HEK293 (cell line): Measurements from ENCODE around the gene KRT38.

Experiments used
- CTCF ChIA-PET: fragments of 350-600 bp; formaldehyde crosslinking; extraction: SDS; loops from one replicate; lab custom pipeline; 2021; ENCODE audit warnings: antibody characterized with exemption; lab: Yijun Ruan, JAX
- POLR2A ChIA-PET: fragments of 300-600 bp; formaldehyde crosslinking; extraction: SDS; loops from one replicate; lab custom pipeline; 2020; ENCODE audit warnings: antibody characterized with exemption, inconsistent platforms; lab: Yijun Ruan, JAX
- H3K27ac ChIP-seq: fragments of 200-500 bp; sonication (Bioruptor generic); 2 replicates; pipeline ENCODE4 v1.5.1; 2014; ENCODE audit warnings: low read depth, low read length, control low read depth, inconsistent platforms; ENCODE audit errors: extremely low read depth
- H3K36me3 ChIP-seq, 2 experiments: fragments of 200-500 bp in 1 of 2; sonication (Bioruptor generic) in 1 of 2; 1 replicate in 1 of 2; 2 replicates in 1 of 2; pipeline ENCODE4 v1.5.1; 2014 to 2017; ENCODE audit warnings: inconsistent platforms in 2 of 2, low read length in 2 of 2; ENCODE audit not compliant: control insufficient read depth in 2 of 2, insufficient read depth in 1 of 2
- H3K4me1 ChIP-seq: fragments of 200-500 bp; sonication (Bioruptor generic); 2 replicates; pipeline ENCODE4 v1.5.1; 2014; ENCODE audit warnings: mild to moderate bottlenecking, low read length, inconsistent platforms; ENCODE audit not compliant: control insufficient read depth, insufficient read depth
- H3K4me3 ChIP-seq: 2 replicates; pipeline ENCODE4 v1.5.1; 2011; ENCODE audit warnings: low read depth, mild to moderate bottlenecking, control low read depth, low read length, moderate library complexity
- H3K9me3 ChIP-seq: fragments of 200-500 bp; sonication (Bioruptor generic); 2 replicates; pipeline ENCODE4 v1.5.1; 2014; ENCODE audit warnings: low read depth, low read length, inconsistent platforms; ENCODE audit not compliant: control insufficient read depth, insufficient read depth
- EGR2 ChIP-seq: fragments of 450-650 bp; formaldehyde crosslinking; IDR thresholded peaks from 2 replicates; pipeline ENCODE4 v1.5.1; 2016; ENCODE audit warnings: low read depth, missing biosample characterization, missing genetic modification characterization
- KLF10 ChIP-seq: fragments of 450-650 bp; IDR thresholded peaks from 2 replicates; pipeline ENCODE4 v1.5.1; 2018; ENCODE audit warnings: missing biosample characterization, mild to moderate bottlenecking, missing genetic modification characterization
- PRDM4 ChIP-seq: fragments of 450-650 bp; formaldehyde crosslinking; IDR thresholded peaks from 2 replicates; pipeline ENCODE4 v1.5.1; 2017; ENCODE audit warnings: missing biosample characterization, missing genetic modification characterization
- PRDM6 ChIP-seq: fragments of 450-650 bp; formaldehyde crosslinking; IDR thresholded peaks from 2 replicates; pipeline ENCODE4 v1.5.1; 2017; ENCODE audit warnings: missing biosample characterization, missing genetic modification characterization
- RBAK ChIP-seq: fragments of 450-650 bp; formaldehyde crosslinking; IDR thresholded peaks from 2 replicates; pipeline ENCODE4 v1.5.1; 2016; ENCODE audit warnings: missing biosample characterization, missing genetic modification characterization
- SALL2 ChIP-seq: fragments of 450-650 bp; formaldehyde crosslinking; IDR thresholded peaks from 2 replicates; pipeline ENCODE4 v1.5.0; 2017; ENCODE audit warnings: missing biosample characterization, mild to moderate bottlenecking, missing genetic modification characterization, borderline replicate concordance
- TCF7L2 ChIP-seq: IDR thresholded peaks from 2 replicates; pipeline ENCODE4 v1.6.1; 2011; ENCODE audit warnings: low read depth, mild to moderate bottlenecking, inconsistent platforms, low read length, moderate library complexity, borderline replicate concordance
- ZEB2 ChIP-seq: fragments of 450-650 bp; formaldehyde crosslinking; IDR thresholded peaks from 2 replicates; pipeline ENCODE4 v1.5.1; 2016; ENCODE audit warnings: missing biosample characterization, missing genetic modification characterization
- ZFP41 ChIP-seq: fragments of 450-650 bp; formaldehyde crosslinking; IDR thresholded peaks from 2 replicates; pipeline ENCODE4 v1.5.1; 2016; ENCODE audit warnings: missing biosample characterization, missing genetic modification characterization, borderline replicate concordance
- ZNF138 ChIP-seq: fragments of 450-650 bp; formaldehyde crosslinking; IDR thresholded peaks from 2 replicates; pipeline ENCODE4 v1.5.1; 2016; ENCODE audit warnings: missing biosample characterization, missing genetic modification characterization, borderline replicate concordance
- ZNF148 ChIP-seq: fragments of 450-650 bp; formaldehyde crosslinking; IDR thresholded peaks from 2 replicates; pipeline ENCODE4 v1.5.0; 2017; ENCODE audit warnings: missing biosample characterization, missing genetic modification characterization, borderline replicate concordance
- ZNF292 ChIP-seq: fragments of 450-650 bp; formaldehyde crosslinking; IDR thresholded peaks from 2 replicates; pipeline ENCODE4 v1.5.1; 2016; ENCODE audit warnings: low read depth, missing biosample characterization, missing genetic modification characterization, borderline replicate concordance
- ZNF341 ChIP-seq: fragments of 450-650 bp; formaldehyde crosslinking; IDR thresholded peaks from 2 replicates; pipeline ENCODE4; 2016; ENCODE audit warnings: low read depth, missing biosample characterization, missing genetic modification characterization
- ZNF488 ChIP-seq: fragments of 450-650 bp; formaldehyde crosslinking; IDR thresholded peaks from 2 replicates; pipeline ENCODE4 v1.5.1; 2016; ENCODE audit warnings: missing biosample characterization, missing genetic modification characterization
- ZSCAN18 ChIP-seq: fragments of 450-650 bp; formaldehyde crosslinking; IDR thresholded peaks from 2 replicates; pipeline ENCODE4 v1.5.1; 2016; ENCODE audit warnings: missing biosample characterization, missing genetic modification characterization
- ZSCAN5A ChIP-seq: fragments of 450-650 bp; formaldehyde crosslinking; IDR thresholded peaks from 2 replicates; pipeline ENCODE4 v1.5.1; 2016; ENCODE audit warnings: missing biosample characterization, missing genetic modification characterization

KRT38 gene

GRCh38 chr17:41403404-41404023 lies 37.3 kb downstream of the KRT38 start (continued):
- no peak for TF ChIP-seq ZNF148 (tag by site-specific recombination)
- no peak for TF ChIP-seq ZNF292 (tag by site-specific recombination)

GRCh38 chr17:41402161-41402560 lies 38.6 kb downstream of the KRT38 start:
- Histone ChIP-seq H3K27ac (no peak overlapping the region), H3K4me1 (peaks cover 13% of the 10 kb centered on the region), H3K36me3 (no peaks in the 10 kb centered on the region), H3K9me3 (no peaks in the 10 kb centered on the region), H3K4me3 (no peak overlapping the region)
- CTCF ChIA-PET = interaction anchor here (2.1 kb wide), 1 partner anchor 147 kb away, joined by 11 read pairs; no protein-coding TSS in a partner anchor
- POLR2A ChIA-PET = no interaction called here
- no peak for TF ChIP-seq TCF7L2
- TF ChIP-seq RBAK (tag by site-specific recombination) = no peak
- TF ChIP-seq ZEB2 (tag by site-specific recombination) = no peak
- no peak for TF ChIP-seq ZSCAN5A (tag by site-specific recombination)

GRCh38 chr17:41396996-41397660 lies 43.7 kb downstream of the KRT38 start, which contains the start of gene KRT31:
Gene KRT31, minus strand, starts transcription at chr17:41397608. Its CDS starts 69 bp downstream, at chr17:41397539.
- POLR2A ChIA-PET = no interaction called here

GRCh38 chr17:41396340-41396739 lies 44.4 kb downstream of the KRT38 start:
- Histone ChIP-seq H3K27ac (no peak overlapping the region), H3K36me3 (no peaks in the 10 kb centered on the region), H3K9me3 (no peaks in the 10 kb centered on the region), H3K4me3 (no peak overlapping the region), H3K4me1 (0 out of 2 replicates have a peak, but pooled peaks cover 4% of the 10 kb centered on the region)
- ChIA-PET POLR2A (no interaction called here), CTCF (no interaction called here)
- TF ChIP-seq ZNF488 (tag by site-specific recombination) (no peak), KLF10 (tag by site-specific recombination) (no peak), PRDM6 (tag by site-specific recombination) (no peak), PRDM4 (tag by site-specific recombination) (no peak), EGR2 (tag by site-specific recombination) (no peak), ZSCAN18 (tag by site-specific recombination) (no peak), ZNF341 (tag by site-specific recombination) (no peak), ZNF138 (tag by site-specific recombination) (no peak)

More at GRCh38 chr17:41396996-41397660, 43.7 kb downstream of the KRT38 start, which contains the start of gene KRT31:
- Histone ChIP-seq H3K36me3 (no peaks in the 10 kb centered on the region), H3K27ac (no peak within 1 kb of the TSS), H3K9me3 (no peaks in the 10 kb centered on the region), H3K4me1 (0 out of 2 replicates have a peak, but pooled peaks cover 4% of the 10 kb centered on the region), H3K4me3 (no peak within 1 kb of the TSS)
- TF ChIP-seq SALL2 (tag by site-specific recombination) (no peak), ZFP41 (no peak)
- CTCF ChIA-PET = no interaction called here
